ENCODE measurements around the gene POFUT2. TPM values are rescaled to one million over a fixed set of nuclear protein-coding genes. Genes with fewer than 3 reads are reported as not detected.

Gene POFUT2
- total RNA-seq, 4 donors from 2014 or later: 29.9 to 79.3 (median 33.3) TPM

- no peak overlapping the region for H3K27ac ChIP-seq
- WGBS, 2 donors (ENCODE audit: low coverage in 1 of 2): 58 to 92% methylated on average over 2 to 29 of the region's 29 CpGs
- in situ Hi-C loops (cut with MboI; ENCODE audit: low pct_ligation_motif_present in 1 of 4, low pct_unique_long_range_greater_than_20kb in 1 of 4, low sequenced_read_pairs in 3 of 4): no loop called here
Measured at GRCh38 chr21:45220714-45221490, 66.8 kb downstream of the POFUT2 start.

GRCh38 chr21:45220071-45220481 lies 67.6 kb downstream of the POFUT2 start:
- Histone ChIP-seq H3K4me3 (no peak overlapping the region), H3K27ac (no peak overlapping the region), H3K4me1 (no peaks in the 10 kb centered on the region), H3K27me3 (no peaks in the 10 kb centered on the region), H3K9me3 (peaks cover 4% of the 10 kb centered on the region in 2 donors), H3K36me3 (peaks cover 0 to 9% (median 0%) of the 10 kb centered on the region in 4 donors)
- DNase-seq: no peak
- WGBS, 2 donors (ENCODE audit: low coverage in 1 of 2): 89 to 100% methylated on average over 1 to 4 of the region's 4 CpGs
- intact Hi-C loops (cut with DNase I; ENCODE audit: low total_unique reads) (no loop called here), in situ Hi-C loops (cut with MboI; ENCODE audit: low pct_ligation_motif_present in 1 of 4, low pct_unique_long_range_greater_than_20kb in 1 of 4, low sequenced_read_pairs in 3 of 4) (no loop called here)
- TF ChIP-seq EP300 (IDR thresholded peaks at IDR 0.05; ENCODE audit: low read depth): no peak
- TF ChIP-seq POLR2AphosphoS5 (IDR thresholded peaks at IDR 0.05): no peak
- TF ChIP-seq POLR2A (IDR thresholded peaks at IDR 0.05): no peak
- no peak for TF ChIP-seq CTCF (IDR thresholded peaks at IDR 0.05)

More at GRCh38 chr21:45220714-45221490, 66.8 kb downstream of the POFUT2 start:
- no peak overlapping the region for H3K4me3 ChIP-seq
- TF ChIP-seq POLR2AphosphoS5 (IDR thresholded peaks at IDR 0.05) (no peak), EP300 (IDR thresholded peaks at IDR 0.05; ENCODE audit: low read depth) (no peak), CTCF (IDR thresholded peaks at IDR 0.05) (no peak), POLR2A (IDR thresholded peaks at IDR 0.05) (no peak)
- DNase-seq: no peak
- H3K9me3 ChIP-seq: peaks cover 4% of the 10 kb centered on the region in 2 donors
- H3K27me3 ChIP-seq: no peaks in the 10 kb centered on the region
- H3K36me3 ChIP-seq: peaks cover 0 to 9% (median 0%) of the 10 kb centered on the region in 4 donors
- no peaks in the 10 kb centered on the region for H3K4me1 ChIP-seq
- intact Hi-C loops (cut with DNase I; ENCODE audit: low total_unique reads): no loop called here

- H3K4me3 ChIP-seq: no peak overlapping the region
- in situ Hi-C loops (cut with MboI; ENCODE audit: low pct_ligation_motif_present in 1 of 4, low pct_unique_long_range_greater_than_20kb in 1 of 4, low sequenced_read_pairs in 3 of 4) (no loop called here), intact Hi-C loops (cut with DNase I; ENCODE audit: low total_unique reads) (no loop called here)
- no peak overlapping the region for H3K27ac ChIP-seq
- H3K27me3 ChIP-seq: no peaks in the 10 kb centered on the region
- no peak for DNase-seq
- TF ChIP-seq EP300 (IDR thresholded peaks at IDR 0.05; ENCODE audit: low read depth) (no peak), POLR2AphosphoS5 (IDR thresholded peaks at IDR 0.05) (no peak), CTCF (IDR thresholded peaks at IDR 0.05) (no peak), POLR2A (IDR thresholded peaks at IDR 0.05) (no peak)
- peaks cover 4% of the 10 kb centered on the region in 2 donors for H3K9me3 ChIP-seq
- peaks cover 0 to 9% (median 0%) of the 10 kb centered on the region in 4 donors for H3K36me3 ChIP-seq
- 89 to 91% methylated on average over 4 to 6 of the region's 6 CpGs for WGBS, 2 donors (ENCODE audit: low coverage in 1 of 2)
- no peaks in the 10 kb centered on the region for H3K4me1 ChIP-seq
Measured at GRCh38 chr21:45219517-45219916, 68.2 kb downstream of the POFUT2 start.

- Histone ChIP-seq H3K4me3 (no peak overlapping the region), H3K36me3 (peaks cover 0 to 6% (median 0%) of the 10 kb centered on the region in 4 donors), H3K9me3 (peaks cover 4% of the 10 kb centered on the region in 2 donors), H3K4me1 (no peaks in the 10 kb centered on the region), H3K27me3 (no peaks in the 10 kb centered on the region), H3K27ac (no peak overlapping the region)
- no peak for TF ChIP-seq EP300 (IDR thresholded peaks at IDR 0.05; ENCODE audit: low read depth)
- TF ChIP-seq POLR2AphosphoS5 (IDR thresholded peaks at IDR 0.05): no peak
- no peak for TF ChIP-seq POLR2A (IDR thresholded peaks at IDR 0.05)
- no peak for TF ChIP-seq CTCF (IDR thresholded peaks at IDR 0.05)
- no peak for DNase-seq
- intact Hi-C loops (cut with DNase I; ENCODE audit: low total_unique reads) (no loop called here), in situ Hi-C loops (cut with MboI; ENCODE audit: low pct_ligation_motif_present in 1 of 4, low pct_unique_long_range_greater_than_20kb in 1 of 4, low sequenced_read_pairs in 3 of 4) (no loop called here)
- WGBS, 2 donors (ENCODE audit: low coverage in 1 of 2): 80 to 85% methylated on average over 1 of the region's 1 CpG
Measured at GRCh38 chr21:45217010-45217409, 70.7 kb downstream of the POFUT2 start.
